K562 (cell line): ENCODE measurements around the gene WNT6. TPM values are rescaled to one million over a fixed set of nuclear protein-coding genes. Genes with fewer than 3 reads are reported as not detected.

Experiments
- ATAC-seq: fragments of 200-7000 bp; cut with Tn5 transposase; 3 replicates; pipeline ENCODE4 v1.9.1; 2020; ENCODE audit warnings: moderate library complexity
- BruUV-seq: library from RNA; stranded (reverse); fragments of 400-500 nt; replicated peaks from 2 replicates; lab custom pipeline; 2021; lab: Mats Ljungman, UMichigan
- CTCF ChIA-PET: fragments of 300-600 bp; formaldehyde crosslinking; extraction: SDS; loops from one replicate; lab custom pipeline; 2021; ENCODE audit warnings: low intra/inter-chr PET ratio; lab: Yijun Ruan, JAX
- POLR2A ChIA-PET: fragments of 300-600, 350-650 bp; sonication (Branson Sonifier 250); formaldehyde crosslinking; extraction: SDS; loops from one replicate; lab custom pipeline; 2021; ENCODE audit warnings: antibody characterized with exemption, inconsistent platforms; lab: Yijun Ruan, JAX
- DNase-seq, 4 experiments: peaks; one replicate each; pipeline versions ENCODE4 v3.0.0 to v3.0.0-alpha.2; 2011 to 2018; ENCODE audit warnings: low spot score in 3 of 4, mixed read lengths in 3 of 4; ENCODE audit errors: extremely low read depth in 1 of 4
- FAIRE-seq: peaks from 2 replicates; lab custom pipeline; 2011; peaks lifted over from hg19 to GRCh38; lab: Jason Lieb, UNC
- H2AFZ ChIP-seq: 2 replicates; pipeline ENCODE4 v1.6.0; 2011; ENCODE audit warnings: low read depth, low read length, control low read depth, inconsistent platforms
- H3K27ac ChIP-seq: fragments of 200-600 bp; 3 replicates; pipeline ENCODE4 v1.8.0; 2011; ENCODE audit warnings: low read depth, mild to moderate bottlenecking, control low read depth, inconsistent platforms, low read length, moderate library complexity, mixed read lengths; ENCODE audit errors: extremely low read depth
- H3K27me3 ChIP-seq, 2 experiments: fragments of 300-600 bp in 1 of 2; 2 replicates in 1 of 2; 3 replicates in 1 of 2; pipeline versions ENCODE4 v1.6.0 to v1.8.0; 2011; ENCODE audit warnings: inconsistent platforms in 2 of 2, low read length in 2 of 2, mild to moderate bottlenecking in 1 of 2, mixed read lengths in 1 of 2, moderate library complexity in 1 of 2; ENCODE audit not compliant: control insufficient read depth in 2 of 2, insufficient read depth in 2 of 2
- H3K36me3 ChIP-seq: fragments of 300-600 bp; 3 replicates; pipeline ENCODE4 v1.8.0; 2011; ENCODE audit warnings: mild to moderate bottlenecking, low read length, inconsistent platforms; ENCODE audit not compliant: control insufficient read depth, insufficient read depth
- H3K4me1 ChIP-seq, 2 experiments: fragments of 200-600 bp in 1 of 2; replicated peaks in 1 of 2; 2 replicates in 1 of 2; 3 replicates in 1 of 2; pipeline versions ENCODE4 v1.5.1 to v1.8.0; 2011; ENCODE audit warnings: inconsistent platforms in 2 of 2, low read length in 2 of 2, mild to moderate bottlenecking in 1 of 2, mixed read lengths in 1 of 2, moderate library complexity in 1 of 2; ENCODE audit not compliant: control insufficient read depth in 2 of 2, insufficient read depth in 2 of 2
- H3K4me2 ChIP-seq: 2 replicates; pipeline ENCODE4 v1.6.1; 2011; ENCODE audit warnings: low read length, control low read depth, inconsistent platforms, mixed read lengths; ENCODE audit not compliant: insufficient read depth
- H3K4me3 ChIP-seq: fragments of 200-600 bp; sonication (generic), shearing (Covaris generic); 2 replicates; pipeline ENCODE4 v1.5.1; 2016; ENCODE audit warnings: control low read depth, inconsistent platforms
- H3K79me2 ChIP-seq: fragments of 200-600 bp; 3 replicates; pipeline ENCODE4 v1.8.0; 2011; ENCODE audit warnings: low read length, inconsistent platforms; ENCODE audit not compliant: control insufficient read depth, insufficient read depth
- H3K9ac ChIP-seq, 2 experiments: 2 replicates each; pipeline versions ENCODE4 v1.6.0 to v1.6.1; 2011; ENCODE audit warnings: low read depth in 2 of 2, low read length in 2 of 2, control low read depth in 1 of 2, inconsistent platforms in 1 of 2, mild to moderate bottlenecking in 1 of 2, mixed read lengths in 1 of 2; ENCODE audit not compliant: insufficient read depth in 1 of 2
- H3K9me1 ChIP-seq: one replicate; pipeline ENCODE4 v1.6.0; 2011; ENCODE audit warnings: inconsistent platforms, mild to moderate bottlenecking, low read length, moderate library complexity; ENCODE audit not compliant: control insufficient read depth, insufficient read depth
- H3K9me3 ChIP-seq: replicated peaks from 2 replicates; pipeline ENCODE4 v1.5.1; 2011; ENCODE audit warnings: low read depth, low read length, inconsistent platforms; ENCODE audit not compliant: control insufficient read depth, insufficient read depth
- H4K20me1 ChIP-seq: replicated peaks from 2 replicates; pipeline ENCODE4 v1.6.1; 2011; ENCODE audit warnings: low read length, inconsistent platforms, mixed read lengths; ENCODE audit not compliant: control insufficient read depth, insufficient read depth
- FOXK2 ChIP-seq, 2 experiments: fragments of 450-650 bp; IDR thresholded peaks in 1 of 2; conservative IDR thresholded peaks in 1 of 2; 2 replicates each; pipeline ENCODE4 v1.6.1; 2016; ENCODE audit warnings: low read depth in 2 of 2, mild to moderate bottlenecking in 1 of 2
- KDM2B ChIP-seq: fragments of 250-450 bp; sonication (Bioruptor Pico); IDR thresholded peaks from 2 replicates; pipeline ENCODE4 v1.8.0; 2021; ENCODE audit warnings: mild to moderate bottlenecking, moderate library complexity
- NFE2L1 ChIP-seq: fragments of 450-650 bp; IDR thresholded peaks from 2 replicates; pipeline ENCODE4 v1.6.1; 2016; ENCODE audit warnings: missing genetic modification characterization, low read depth, mild to moderate bottlenecking, missing compliant biosample characterization, moderate library complexity, borderline replicate concordance
- POLR2G ChIP-seq: fragments of 200-400 bp; formaldehyde crosslinking; IDR thresholded peaks from 2 replicates; pipeline ENCODE4 v1.6.1; 2017; ENCODE audit warnings: low read depth, mild to moderate bottlenecking, antibody characterized with exemption, low read length, moderate library complexity
- WGBS: fragments of 100-300 bp; shearing (Covaris generic); methylation state at CpG from one replicate; pipeline ENCODE4 v1.1.6; 2016; ENCODE audit warnings: low coverage, mixed read lengths; ENCODE audit not compliant: insufficient coverage; ENCODE audit errors: missing lambda C conversion rate; 5-methylcytosine and 5-hydroxymethylcytosine counted together
- in situ Hi-C: fragments of 300-500 bp; cut with MboI; formaldehyde crosslinking; loops from 4 replicates; pipeline ENCODE4 v1.15.0; 2018; ENCODE audit warnings: inconsistent platforms, mixed read lengths
- intact Hi-C: fragments of 100-400 bp; cut with micrococcal nuclease; formaldehyde crosslinking; loops from 2 replicates; pipeline ENCODE4 v1.14.2; 2022
- polyA plus RNA-seq, 8 experiments: library from polyadenylated mRNA; depleted of rRNA in 4 of 8; stranded (reverse) in 5 of 8; unstranded in 3 of 8; fragments of >200 nt; fragmentation: Nextera tagmentation in 2 of 8; fragmentation: Illumina TruSeq in 1 of 8; extraction: Ambion mirVana in 2 of 8; extraction: Trizol in 1 of 8; gene quantifications; 2 replicates each; pipeline versions ENCODE4 v1.2.1 to v1.2.3, GENCODE V29; 2011 to 2014; ENCODE audit warnings: inconsistent platforms in 1 of 8, missing spikeins in 1 of 8
- total RNA-seq, 7 experiments: library from RNA; depleted of rRNA in 6 of 7; stranded (reverse); fragments of >200 nt in 6 of 7; fragmentation: Illumina TruSeq in 2 of 7; extraction: Trizol in 2 of 7; gene quantifications; 2 replicates each; pipeline versions ENCODE4 v1.2.1 to v1.2.3, GENCODE V29; 2011 to 2021; ENCODE audit warnings: low replicate concordance in 1 of 7
- TF ChIP-seq, protein P1 (sequence below): sonication (generic); formaldehyde crosslinking; IDR thresholded peaks from 2 replicates; pipeline ENCODE4 v1.9.0; 2022; ENCODE audit warnings: mild to moderate bottlenecking, missing genetic modification reagents
- TF ChIP-seq, protein P2 (sequence below): fragments of 450-650 bp; IDR thresholded peaks from 2 replicates; pipeline ENCODE4 v1.6.1; 2016; ENCODE audit warnings: missing biosample characterization, missing genetic modification characterization
- TF ChIP-seq, protein P3 (sequence below): fragments of 150-350 bp; conservative IDR thresholded peaks from 2 replicates; pipeline ENCODE4 v1.6.1; 2014; ENCODE audit warnings: low read length

WNT6 gene
- total and polyA plus RNA-seq, 9 of the 15 experiments (the other 6 are each of a cell fraction or from before 2014, with no cell fraction given) = not detected

DNA sequence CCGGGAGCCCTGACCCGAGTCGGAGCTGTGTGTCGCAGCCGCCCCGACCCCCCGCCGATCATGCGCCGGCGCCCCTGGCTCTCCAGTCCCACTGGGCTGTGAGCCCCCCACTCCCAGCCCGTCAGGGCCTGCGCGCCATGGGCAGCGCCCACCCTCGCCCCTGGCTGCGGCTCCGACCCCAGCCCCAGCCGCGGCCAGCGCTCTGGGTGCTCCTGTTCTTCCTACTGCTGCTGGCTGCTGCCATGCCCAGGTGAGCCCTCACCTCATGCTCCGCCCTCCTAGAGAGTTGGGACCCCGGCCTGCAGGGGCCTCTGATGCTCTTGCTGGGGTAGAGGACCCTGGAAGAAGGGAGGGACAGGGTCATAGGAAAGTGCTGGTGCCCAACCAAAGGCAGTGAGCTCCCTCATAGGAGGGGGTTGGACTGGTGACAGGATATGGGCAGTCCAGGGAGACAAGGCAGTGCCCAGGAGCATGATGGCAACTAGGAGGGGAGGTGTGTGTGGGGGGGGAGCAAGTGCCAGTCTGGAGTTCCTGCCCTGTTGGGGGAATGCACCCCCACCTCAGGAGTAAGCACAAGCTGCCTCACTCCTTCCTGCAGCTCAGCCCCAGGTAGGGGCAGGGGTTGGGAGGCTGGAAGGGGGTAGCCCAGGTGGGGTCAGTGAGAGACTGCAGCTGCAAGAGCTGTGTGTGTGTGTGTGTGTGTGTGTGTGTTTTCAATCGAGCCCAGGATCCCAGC is 21.4 kb downstream of the WNT6 start:
- in situ Hi-C loops = no loop called here
- Histone ChIP-seq H3K79me2 (no peaks in the 10 kb centered on the region), H3K4me3 (no peak overlapping the region)

More for the DNA sequence above, 21.4 kb downstream of the WNT6 start:
- H3K9me1 ChIP-seq = no peaks in the 10 kb centered on the region
- ATAC-seq = no peak
- FAIRE-seq = no peak
- intact Hi-C loops = no loop called here
- H3K36me3 ChIP-seq = no peaks in the 10 kb centered on the region
- H3K27ac ChIP-seq = no peak overlapping the region
- CTCF ChIA-PET = interaction anchor here (0.6 kb wide), 1 partner anchor 27 kb away, joined by 4 read pairs; no protein-coding TSS in a partner anchor
- peaks cover 11% of the 10 kb centered on the region; the same call in 1 of the 2 replicates for H4K20me1 ChIP-seq
- BruUV-seq = no TSS peak
- peaks cover 0 to 15% of the 10 kb centered on the region in 2 experiments; a peak in 3 of 5 replicates for H3K4me1 ChIP-seq
- H3K4me2 ChIP-seq = no peak overlapping the region
- peaks cover 0 to 44% of the 10 kb centered on the region in 2 experiments; a peak in 3 of 5 replicates for H3K27me3 ChIP-seq
- POLR2A ChIA-PET = interaction anchor here (0.7 kb wide), 1 partner anchor 98 kb away, joined by 3 read pairs; no protein-coding TSS in a partner anchor
- no peak overlapping the region for H2AFZ ChIP-seq
- WGBS = 7% methylated on average over 3 of the region's 24 CpGs
- TF ChIP-seq NFE2L1 (tag) (no peak), KDM2B (CRISPR knock-in tag) (no peak), FOXK2 (conservative IDR thresholded peaks at IDR 0.05 in 1 of 2, IDR thresholded peaks at IDR 0.05 in 1 of 2; ENCODE audit: low read depth in 2 of 2) (no peak), POLR2G (no peak)
- TF ChIP-seq, protein P1, sequence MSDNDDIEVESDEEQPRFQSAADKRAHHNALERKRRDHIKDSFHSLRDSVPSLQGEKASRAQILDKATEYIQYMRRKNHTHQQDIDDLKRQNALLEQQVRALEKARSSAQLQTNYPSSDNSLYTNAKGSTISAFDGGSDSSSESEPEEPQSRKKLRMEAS (CRISPR knock-in tag) = no peak
- TF ChIP-seq, protein P2, sequence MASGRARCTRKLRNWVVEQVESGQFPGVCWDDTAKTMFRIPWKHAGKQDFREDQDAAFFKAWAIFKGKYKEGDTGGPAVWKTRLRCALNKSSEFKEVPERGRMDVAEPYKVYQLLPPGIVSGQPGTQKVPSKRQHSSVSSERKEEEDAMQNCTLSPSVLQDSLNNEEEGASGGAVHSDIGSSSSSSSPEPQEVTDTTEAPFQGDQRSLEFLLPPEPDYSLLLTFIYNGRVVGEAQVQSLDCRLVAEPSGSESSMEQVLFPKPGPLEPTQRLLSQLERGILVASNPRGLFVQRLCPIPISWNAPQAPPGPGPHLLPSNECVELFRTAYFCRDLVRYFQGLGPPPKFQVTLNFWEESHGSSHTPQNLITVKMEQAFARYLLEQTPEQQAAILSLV (tag) = no peak
- TF ChIP-seq, protein P3, sequence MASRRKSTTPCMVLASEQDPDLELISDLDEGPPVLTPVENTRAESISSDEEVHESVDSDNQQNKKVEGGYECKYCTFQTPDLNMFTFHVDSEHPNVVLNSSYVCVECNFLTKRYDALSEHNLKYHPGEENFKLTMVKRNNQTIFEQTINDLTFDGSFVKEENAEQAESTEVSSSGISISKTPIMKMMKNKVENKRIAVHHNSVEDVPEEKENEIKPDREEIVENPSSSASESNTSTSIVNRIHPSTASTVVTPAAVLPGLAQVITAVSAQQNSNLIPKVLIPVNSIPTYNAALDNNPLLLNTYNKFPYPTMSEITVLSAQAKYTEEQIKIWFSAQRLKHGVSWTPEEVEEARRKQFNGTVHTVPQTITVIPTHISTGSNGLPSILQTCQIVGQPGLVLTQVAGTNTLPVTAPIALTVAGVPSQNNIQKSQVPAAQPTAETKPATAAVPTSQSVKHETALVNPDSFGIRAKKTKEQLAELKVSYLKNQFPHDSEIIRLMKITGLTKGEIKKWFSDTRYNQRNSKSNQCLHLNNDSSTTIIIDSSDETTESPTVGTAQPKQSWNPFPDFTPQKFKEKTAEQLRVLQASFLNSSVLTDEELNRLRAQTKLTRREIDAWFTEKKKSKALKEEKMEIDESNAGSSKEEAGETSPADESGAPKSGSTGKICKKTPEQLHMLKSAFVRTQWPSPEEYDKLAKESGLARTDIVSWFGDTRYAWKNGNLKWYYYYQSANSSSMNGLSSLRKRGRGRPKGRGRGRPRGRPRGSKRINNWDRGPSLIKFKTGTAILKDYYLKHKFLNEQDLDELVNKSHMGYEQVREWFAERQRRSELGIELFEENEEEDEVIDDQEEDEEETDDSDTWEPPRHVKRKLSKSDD = no peak
- no peak overlapping the region for H3K9ac ChIP-seq
- no peak for DNase-seq
- no peaks in the 10 kb centered on the region for H3K9me3 ChIP-seq
